GM12878 (cell line): ENCODE data around the gene TMC4. TPM values are rescaled to one million over a fixed set of nuclear protein-coding genes. Genes with fewer than 3 reads are reported as not detected.

Source experiments
- ATAC-seq: fragments of 200-7000 bp; cut with Tn5 transposase; 3 replicates; pipeline ENCODE4 v1.9.1; 2020; ENCODE audit warnings: mild to moderate bottlenecking, moderate library complexity
- BruUV-seq: library from RNA; stranded (reverse); fragments of 400-500 nt; replicated peaks from 2 replicates; lab custom pipeline; 2021; lab: Mats Ljungman, UMichigan
- CTCF ChIA-PET: fragments of 300-600 bp; sonication (Branson Sonifier 250); formaldehyde crosslinking; extraction: SDS; loops from one replicate; lab custom pipeline; 2021; ENCODE audit warnings: inconsistent platforms; lab: Yijun Ruan, JAX
- POLR2A ChIA-PET: fragments of 350-600 bp; formaldehyde crosslinking; extraction: SDS; loops from one replicate; lab custom pipeline; 2021; ENCODE audit warnings: inconsistent platforms; lab: Charles Lee
- RAD21 ChIA-PET: fragments of 300-600 bp; sonication (Branson Sonifier 250); formaldehyde crosslinking; loops from one replicate; lab custom pipeline; 2023; ENCODE audit warnings: antibody characterized with exemption; ENCODE audit not compliant: unreplicated experiment; lab: Charles Lee
- SMC1A ChIA-PET: fragments of 300-600 bp; sonication (Branson Sonifier 250); formaldehyde crosslinking; loops from one replicate; lab custom pipeline; 2023; ENCODE audit not compliant: unreplicated experiment, uncharacterized antibody; lab: Charles Lee
- DNase-seq: peaks from one replicate; pipeline ENCODE4 v3.0.0-alpha.2; 2011; ENCODE audit warnings: low read depth, low spot score
- FAIRE-seq: peaks from 3 replicates; lab custom pipeline; 2011; peaks lifted over from hg19 to GRCh38; lab: Jason Lieb, UNC
- H2AFZ ChIP-seq: 2 replicates; pipeline ENCODE4 v1.6.0; 2011; ENCODE audit warnings: low read depth, low read length, control low read depth; ENCODE audit not compliant: control insufficient read depth
- H3K27ac ChIP-seq: 2 replicates; pipeline ENCODE4 v1.5.1; 2011; ENCODE audit warnings: control low read depth; ENCODE audit not compliant: control insufficient read depth, insufficient read depth
- H3K27me3 ChIP-seq, 2 experiments: replicated peaks in 1 of 2; 2 replicates each; pipeline versions ENCODE4 v1.6.0 to v1.6.1; 2011; ENCODE audit warnings: low read length in 1 of 2; ENCODE audit not compliant: control insufficient read depth in 2 of 2, insufficient read depth in 2 of 2
- H3K36me3 ChIP-seq, 2 experiments: 2 replicates each; pipeline ENCODE4 v1.5.1; 2011; ENCODE audit warnings: low read length in 1 of 2; ENCODE audit not compliant: control insufficient read depth in 2 of 2, insufficient read depth in 2 of 2
- H3K4me1 ChIP-seq: 2 replicates; pipeline ENCODE4 v1.6.1; 2011; ENCODE audit warnings: mild to moderate bottlenecking, low read length, moderate library complexity, mixed read lengths; ENCODE audit not compliant: control insufficient read depth, insufficient read depth
- H3K4me2 ChIP-seq: 2 replicates; pipeline ENCODE4 v1.6.0; 2011; ENCODE audit warnings: control low read depth; ENCODE audit not compliant: control insufficient read depth, insufficient read depth
- H3K4me3 ChIP-seq: fragments of 200-600 bp; sonication (generic); 2 replicates; pipeline ENCODE4 v1.5.1; 2016
- H3K79me2 ChIP-seq: 2 replicates; pipeline ENCODE4 v1.6.0; 2011; ENCODE audit warnings: low read length; ENCODE audit not compliant: control insufficient read depth, insufficient read depth
- H3K9ac ChIP-seq: 2 replicates; pipeline ENCODE4 v1.8.0; 2011; ENCODE audit warnings: low read length, control low read depth, mixed read lengths; ENCODE audit not compliant: control insufficient read depth, insufficient read depth
- H3K9me3 ChIP-seq: replicated peaks from 3 replicates; pipeline ENCODE4 v1.5.1; 2011; ENCODE audit warnings: mild to moderate bottlenecking, low read length; ENCODE audit not compliant: control insufficient read depth, insufficient read depth
- H4K20me1 ChIP-seq: 2 replicates; pipeline ENCODE4 v1.6.0; 2011; ENCODE audit not compliant: control insufficient read depth, insufficient read depth
- EGR1 ChIP-seq, 2 experiments: IDR thresholded peaks; 1 replicate in 1 of 2; 2 replicates in 1 of 2; pipeline ENCODE4 v1.6.1; 2011 to 2012; ENCODE audit warnings: low read depth in 2 of 2, low read length in 2 of 2, borderline replicate concordance in 1 of 2, mild to moderate bottlenecking in 1 of 2, moderate library complexity in 1 of 2
- ESRRA ChIP-seq: IDR thresholded peaks from 2 replicates; pipeline ENCODE4 v1.6.1; 2012; ENCODE audit warnings: mild to moderate bottlenecking, low read length, improper control_type of control experiment
- HCFC1 ChIP-seq: fragments of 150-350 bp; IDR thresholded peaks from 2 replicates; pipeline ENCODE4 v1.6.1; 2014; ENCODE audit warnings: low read length
- HDAC6 ChIP-seq: fragments of 200-600 bp; sonication (generic); IDR thresholded peaks from one replicate; pipeline ENCODE4 v1.8.0; 2017; ENCODE audit warnings: antibody characterized with exemption; ENCODE audit not compliant: unreplicated experiment
- MXI1 ChIP-seq: fragments of 150-350 bp; IDR thresholded peaks from 2 replicates; pipeline ENCODE4 v1.6.1; 2011; ENCODE audit warnings: low read depth, mild to moderate bottlenecking, inconsistent platforms, low read length, improper control_type of control experiment
- RCOR1 ChIP-seq: conservative IDR thresholded peaks from 2 replicates; pipeline ENCODE4 v1.6.1; 2012; ENCODE audit warnings: low read depth, low read length, improper control_type of control experiment
- SIN3A ChIP-seq: IDR thresholded peaks from 2 replicates; pipeline ENCODE4 v1.6.1; 2012; ENCODE audit warnings: low read depth, low read length, improper control_type of control experiment
- SMAD1 ChIP-seq: fragments of 450-650 bp; IDR thresholded peaks from 2 replicates; pipeline ENCODE4 v1.6.1; 2018; ENCODE audit warnings: mild to moderate bottlenecking, low read depth; ENCODE audit not compliant: partially characterized antibody
- SUZ12 ChIP-seq: fragments of 200-600 bp; sonication (generic); IDR thresholded peaks from one replicate; pipeline ENCODE4 v1.6.1; 2018; ENCODE audit warnings: antibody characterized with exemption, mild to moderate bottlenecking; ENCODE audit not compliant: unreplicated experiment
- TCF12 ChIP-seq: IDR thresholded peaks from 2 replicates; pipeline ENCODE4 v1.6.1; 2011; ENCODE audit warnings: low read depth, mild to moderate bottlenecking, low read length
- TCF3 ChIP-seq: IDR thresholded peaks from 2 replicates; pipeline ENCODE4 v1.6.1; 2012; ENCODE audit warnings: low read depth, mild to moderate bottlenecking, low read length, borderline replicate concordance; ENCODE audit not compliant: insufficient read depth
- WGBS: methylation state at CpG from one replicate; pipeline ENCODE4 v1.1.6; 2016; ENCODE audit warnings: low lambda C conversion rate; ENCODE audit not compliant: insufficient replicate concordance, insufficient coverage; ENCODE audit errors: missing lambda C conversion rate; 5-methylcytosine and 5-hydroxymethylcytosine counted together
- in situ Hi-C: fragments of 300-500 bp; cut with MboI; formaldehyde crosslinking; loops from 9 replicates; pipeline ENCODE4 v1.14.3; 2018; ENCODE audit warnings: mixed read lengths
- intact Hi-C: fragments of 100-400 bp; cut with micrococcal nuclease; formaldehyde crosslinking; loops from one replicate; pipeline ENCODE4 v1.14.2; 2022; ENCODE audit not compliant: unreplicated experiment
- polyA plus RNA-seq, 11 experiments: library from polyadenylated mRNA; depleted of rRNA in 4 of 11; unstranded in 6 of 11; stranded (reverse) in 5 of 11; fragments of >200 nt; fragmentation: Nextera tagmentation in 4 of 11; fragmentation: Illumina TruSeq in 1 of 11; extraction: Ambion mirVana in 4 of 11; extraction: Trizol in 1 of 11; gene quantifications; 1 replicate in 1 of 11; 2 replicates in 10 of 11; pipeline versions ENCODE4 v1.2.1 to v1.2.3, GENCODE V29; 2011 to 2016; ENCODE audit warnings: inconsistent platforms in 2 of 11, missing spikeins in 2 of 11, low read depth in 1 of 11
- total RNA-seq, 4 experiments: library from RNA; depleted of rRNA in 3 of 4; stranded (reverse); fragments of >200 nt in 3 of 4; fragmentation: Illumina TruSeq in 1 of 4; extraction: Trizol in 1 of 4; gene quantifications; 2 replicates each; pipeline versions ENCODE4 v1.2.1 to v1.2.3, GENCODE V29; 2013 to 2021
- TF ChIP-seq, protein P1 (sequence below): IDR thresholded peaks from 2 replicates; pipeline ENCODE4 v1.6.1; 2012; ENCODE audit warnings: low read depth, low read length, improper control_type of control experiment

Gene TMC4
- total and polyA plus RNA-seq, 10 of the 15 experiments (the other 5 are each of a cell fraction or from before 2014, with no cell fraction given): 0.33 to 0.83 (median 0.74) TPM; not detected in 7

DNA sequence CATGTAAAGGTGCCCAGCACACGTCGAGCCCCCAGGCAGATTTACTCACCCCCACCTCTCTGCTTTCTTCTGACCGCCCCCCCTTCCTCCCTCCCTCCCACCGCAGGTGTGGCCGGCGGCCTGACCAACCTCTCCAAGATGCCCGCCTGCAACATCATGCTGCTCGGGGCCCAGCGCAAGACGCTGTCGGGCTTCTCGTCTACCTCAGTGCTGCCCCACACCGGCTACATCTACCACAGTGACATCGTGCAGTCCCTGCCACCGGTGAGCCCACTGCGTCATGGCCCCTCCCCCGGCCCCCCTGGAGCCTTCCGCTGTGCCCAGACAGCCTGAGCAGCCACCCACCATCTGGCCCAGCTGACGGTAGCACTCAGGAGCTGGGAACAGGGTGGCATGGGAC lies 48.6 kb downstream of the TMC4 start:
- no peak overlapping the region for H3K9ac ChIP-seq
- H2AFZ ChIP-seq: no peak overlapping the region
- TF ChIP-seq ESRRA (no peak), RCOR1 (no peak), SUZ12 (no peak), SIN3A (no peak), SMAD1 (no peak), EGR1 (IDR thresholded peaks at IDR 0.05; ENCODE audit: borderline replicate concordance in 1 of 2, low read depth in 2 of 2, low read length in 2 of 2) (no peak), MXI1 (no peak), TCF3 (no peak), TCF12 (no peak), HDAC6 (no peak), HCFC1 (no peak)
- TF ChIP-seq, protein P1, sequence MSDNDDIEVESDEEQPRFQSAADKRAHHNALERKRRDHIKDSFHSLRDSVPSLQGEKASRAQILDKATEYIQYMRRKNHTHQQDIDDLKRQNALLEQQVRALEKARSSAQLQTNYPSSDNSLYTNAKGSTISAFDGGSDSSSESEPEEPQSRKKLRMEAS: no peak
- no peaks in the 10 kb centered on the region for H3K9me3 ChIP-seq
- 96% methylated on average over 13 of the region's 19 CpGs for WGBS
- no peak overlapping the region for H3K27ac ChIP-seq
- no peak for FAIRE-seq
- H3K79me2 ChIP-seq: no peaks in the 10 kb centered on the region
- ChIA-PET POLR2A (interaction anchor here (1.2 kb wide), 1 partner anchor 13 kb away, joined by 5 read pairs; no protein-coding TSS in a partner anchor), CTCF (interaction anchor here (0.6 kb wide), 1 partner anchor 93 kb away, joined by 3 read pairs; no protein-coding TSS in a partner anchor), RAD21 (no interaction called here), SMC1A (no interaction called here)
- no TSS peak for BruUV-seq
- peaks cover 8 to 31% of the 10 kb centered on the region in 2 experiments for H3K36me3 ChIP-seq
- H3K4me1 ChIP-seq: no peaks in the 10 kb centered on the region
- H3K4me3 ChIP-seq: no peak overlapping the region
- in situ Hi-C loops (no loop called here), intact Hi-C loops (no loop called here)
- DNase-seq: no peak
- no peak for ATAC-seq
- H3K4me2 ChIP-seq: no peak overlapping the region
- H4K20me1 ChIP-seq: no peaks in the 10 kb centered on the region
- H3K27me3 ChIP-seq: no peaks in the 10 kb centered on the region
